Amygdala (tissue), 56 donors: ENCODE results near the gene IL1RAPL2.
"Not testable (repeated sequence)": the region's sequence is repeated elsewhere in the genome, so short reads cannot be mapped to it uniquely, and the experiment has no call there.

Experiments
- DNase-seq, 56 donors: peaks; one replicate each; lab custom pipeline; 2025; lab: John Stamatoyannopoulos, UW

IL1RAPL2 gene

GRCh38 chrX:105658136-105658535 lies 1092.1 kb downstream of the IL1RAPL2 start:
- DNase-seq, result no peak

DNA sequence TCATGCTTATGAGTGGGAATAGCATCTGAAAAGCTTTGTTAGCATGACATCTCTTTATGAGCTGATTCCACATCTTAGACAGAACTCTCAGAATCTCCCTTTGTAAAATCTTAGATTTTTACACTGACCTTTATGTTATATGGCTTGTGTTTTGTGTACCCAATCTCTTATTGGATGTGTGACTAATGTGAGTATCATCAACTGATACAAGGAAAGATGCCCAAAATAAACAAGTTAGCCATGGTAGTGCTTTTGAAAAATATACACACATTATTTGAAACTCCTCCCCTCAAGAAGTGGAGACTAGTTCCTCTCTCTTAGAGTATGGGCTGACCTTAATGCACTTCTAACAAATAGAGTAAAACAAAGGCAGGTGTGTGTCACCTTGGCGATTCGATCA lies 1096.2 kb downstream of the IL1RAPL2 start:
- no peak for DNase-seq

DNA sequence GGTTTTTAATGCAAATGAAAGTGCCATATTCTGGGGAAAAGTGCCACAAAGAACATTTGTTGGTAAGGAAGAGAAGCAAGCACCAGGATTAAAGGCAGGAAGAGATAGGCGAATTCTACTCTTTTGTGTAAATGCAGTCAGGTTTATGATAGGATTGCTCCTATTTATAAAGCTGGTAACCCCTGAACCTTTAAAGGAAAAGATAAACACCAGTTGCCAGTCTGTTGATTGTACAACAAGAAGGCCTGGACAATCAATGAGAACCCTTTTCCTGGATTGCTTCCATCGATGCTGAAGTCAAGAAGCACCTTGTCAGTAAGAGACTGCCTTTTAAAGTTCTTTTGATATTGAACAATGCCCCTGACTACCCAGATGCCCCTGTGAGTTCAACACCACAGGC lies 1098.2 kb downstream of the IL1RAPL2 start:
- DNase-seq, result no peak

GRCh38 chrX:105684288-105684687 lies 1118.3 kb downstream of the IL1RAPL2 start:
- not testable (repeated sequence) for DNase-seq

- DNase-seq, result no peak
Observed at GRCh38 chrX:105694839-105695238, 1128.8 kb downstream of the IL1RAPL2 start.

- DNase-seq, result no peak
Observed at GRCh38 chrX:105695451-105695850, 1129.5 kb downstream of the IL1RAPL2 start.

GRCh38 chrX:105696870-105697269 lies 1130.9 kb downstream of the IL1RAPL2 start:
- no peak for DNase-seq

DNA sequence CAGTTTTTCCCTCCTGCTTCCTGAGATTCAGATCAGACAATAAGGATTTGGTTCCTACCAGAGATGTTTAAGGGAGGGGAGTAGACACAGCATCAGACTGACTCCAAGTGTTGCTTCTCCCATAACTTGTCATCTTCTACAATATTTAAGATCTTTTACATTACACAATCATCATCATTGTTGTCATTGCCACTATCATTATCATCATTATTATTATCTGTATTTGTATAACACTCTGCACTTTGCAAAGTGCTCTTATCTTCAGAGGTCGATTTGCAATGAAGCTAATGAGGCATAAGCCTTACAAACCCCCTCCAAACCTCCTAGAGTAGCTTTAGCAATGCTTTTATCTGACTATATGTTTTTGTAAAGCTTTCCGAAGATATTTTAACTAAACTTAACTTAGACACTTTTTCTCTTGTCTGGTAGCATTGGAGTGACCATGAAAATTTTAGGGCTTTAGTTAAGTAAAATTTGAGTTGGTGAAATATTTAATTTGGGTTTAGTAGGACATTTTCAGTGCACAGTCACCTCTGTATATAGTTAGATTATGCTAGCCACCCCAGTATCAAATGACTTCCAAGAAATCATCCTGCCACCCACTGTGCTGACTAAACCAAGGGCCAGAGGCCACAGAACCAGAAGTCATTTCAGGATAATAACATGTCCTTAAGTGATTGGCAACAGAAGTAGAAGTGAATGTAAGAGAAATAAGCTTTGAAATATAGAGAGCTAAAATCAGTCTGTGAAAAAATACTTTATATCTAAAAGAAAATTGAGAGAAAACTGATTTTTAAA lies 1132.2 kb downstream of the IL1RAPL2 start:
- no peak for DNase-seq

GRCh38 chrX:105700331-105700730 lies 1134.3 kb downstream of the IL1RAPL2 start:
- no peak for DNase-seq

DNA sequence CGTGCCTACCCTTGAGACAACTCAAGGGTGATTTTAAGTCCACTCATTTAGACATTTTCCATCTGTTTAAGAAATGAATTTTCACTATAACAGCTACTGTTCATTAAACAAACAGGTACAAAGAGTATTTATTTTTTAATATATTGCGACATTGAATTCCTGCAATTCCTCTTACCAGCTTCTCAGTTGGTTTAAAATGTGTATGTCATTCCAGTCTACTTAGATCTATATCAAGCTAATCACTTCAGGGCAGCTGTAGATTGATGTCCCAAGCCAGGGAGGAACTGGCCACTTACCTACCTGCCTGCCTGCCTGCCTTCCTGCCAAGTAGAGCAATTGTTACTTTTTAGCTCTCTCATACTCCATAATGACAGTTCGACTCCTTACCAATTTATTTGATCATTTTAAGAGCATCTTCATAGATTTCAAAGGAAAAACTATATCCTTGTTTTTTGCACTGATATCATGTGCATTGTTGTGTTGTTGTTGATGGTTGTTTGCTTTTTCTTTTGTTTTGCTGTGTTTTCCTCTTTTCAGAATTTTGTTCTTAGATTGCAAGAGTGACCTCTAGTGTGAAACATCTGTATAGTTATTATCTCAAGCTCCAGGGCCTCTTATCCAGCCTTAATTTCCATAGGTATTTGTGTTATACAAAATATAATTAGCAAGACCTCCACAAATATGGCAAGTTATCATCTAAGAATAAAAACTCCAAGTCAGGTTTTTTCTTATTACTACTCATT lies 1135.5 kb downstream of the IL1RAPL2 start:
- no peak for DNase-seq

- DNase-seq, result no peak
Observed at GRCh38 chrX:105703876-105704275, 1137.9 kb downstream of the IL1RAPL2 start.

DNA sequence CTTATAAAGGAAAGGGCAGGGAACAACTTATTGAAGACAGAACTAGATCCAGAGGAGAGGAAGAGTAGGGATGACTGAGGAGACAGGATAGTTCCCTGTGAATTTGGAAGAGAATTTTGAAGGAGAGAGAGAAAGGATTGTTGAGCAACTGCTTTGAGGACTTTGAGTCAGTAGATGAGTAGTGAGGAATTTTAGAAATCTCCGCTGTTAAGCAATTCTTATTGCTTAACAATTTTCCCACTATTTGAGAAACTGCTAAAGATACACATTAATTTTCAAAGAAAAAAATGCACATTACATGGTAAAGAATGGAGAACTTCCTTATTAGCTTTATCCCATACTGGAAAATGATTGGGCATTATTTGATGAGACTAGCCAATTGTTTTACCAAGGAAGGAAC lies 1140.0 kb downstream of the IL1RAPL2 start:
- DNase-seq, result no peak

- DNase-seq, result no peak
Observed at GRCh38 chrX:105711805-105712204, 1145.8 kb downstream of the IL1RAPL2 start.

DNA sequence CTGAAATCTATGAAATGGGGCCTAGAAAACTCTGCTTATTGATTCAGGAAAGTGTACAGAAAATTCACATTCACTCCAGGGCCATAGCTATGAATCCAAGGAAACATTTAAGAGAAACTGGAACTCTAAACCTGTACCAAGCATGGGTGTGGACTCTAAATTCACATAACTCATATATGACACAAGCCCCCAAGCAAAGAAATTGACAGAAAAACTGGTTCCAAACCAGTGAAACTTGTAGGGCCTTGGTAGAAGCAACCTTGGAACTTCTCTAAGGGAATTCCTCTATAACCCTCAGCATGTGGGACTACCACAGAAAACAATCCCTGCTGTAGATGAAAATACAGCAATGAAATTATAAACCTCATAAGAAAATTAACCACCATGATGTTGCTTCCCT lies 1149.7 kb downstream of the IL1RAPL2 start:
- DNase-seq, result no peak

- DNase-seq, result no peak
Observed at GRCh38 chrX:105723966-105724735, 1158.2 kb downstream of the IL1RAPL2 start.

DNA sequence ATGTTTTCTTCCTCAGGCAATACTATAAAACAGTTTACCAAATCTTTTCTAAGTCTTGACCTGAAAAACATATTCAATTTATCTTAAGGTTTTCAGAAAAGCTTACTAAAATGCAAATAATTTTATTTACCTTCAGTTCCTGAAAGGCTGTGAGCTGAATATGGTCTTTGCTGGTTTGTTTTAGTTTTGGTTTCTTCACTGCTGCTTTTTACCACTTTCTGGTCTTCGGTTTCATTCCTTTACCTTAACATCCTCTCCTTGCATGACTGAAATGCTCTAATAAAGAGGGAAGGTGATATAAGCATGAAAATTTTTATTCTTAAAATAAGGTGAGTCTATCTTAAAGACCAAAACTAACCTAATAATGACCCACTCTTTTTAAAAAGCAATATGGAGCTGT lies 1159.2 kb downstream of the IL1RAPL2 start:
- DNase-seq, result no peak

GRCh38 chrX:105738162-105738561 lies 1172.2 kb downstream of the IL1RAPL2 start:
- no peak for DNase-seq

DNA sequence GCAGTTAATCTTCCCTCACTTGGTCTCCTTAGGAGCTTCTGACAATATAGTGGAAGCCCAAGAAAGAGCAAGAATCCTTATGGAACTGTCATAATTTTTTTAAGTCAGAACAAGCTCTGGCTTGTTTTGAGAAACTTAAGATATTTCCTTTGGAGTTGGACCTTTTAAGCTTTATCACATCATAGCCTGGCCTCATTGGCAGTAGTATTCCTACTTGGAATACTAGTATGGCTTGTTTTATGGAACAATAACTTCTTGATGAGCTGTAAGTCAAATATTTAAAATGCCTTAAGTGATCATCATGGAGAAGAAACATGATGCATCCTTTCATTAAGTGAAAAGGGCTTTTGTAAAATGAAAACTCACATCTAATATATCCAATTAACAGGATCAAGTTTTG lies 1178.3 kb downstream of the IL1RAPL2 start:
- DNase-seq, result no peak

DNA sequence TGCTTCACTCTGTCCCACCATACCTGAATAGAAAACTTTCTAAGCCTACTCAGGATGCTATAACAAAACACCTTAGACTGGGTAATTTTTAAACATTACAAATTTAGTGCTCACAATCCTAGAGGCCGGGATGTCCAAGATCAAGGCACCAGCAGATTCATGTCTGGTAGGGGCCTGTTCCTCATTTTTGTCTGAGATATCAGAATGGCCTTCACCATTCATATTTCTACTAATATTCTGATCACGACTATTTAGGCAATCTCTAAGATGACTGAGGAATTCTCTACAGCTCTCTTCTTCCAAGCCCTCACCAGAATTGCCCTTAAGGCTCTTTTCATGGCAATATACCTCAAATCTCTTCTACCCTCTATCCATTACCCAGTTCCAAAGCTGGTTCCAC lies 1178.9 kb downstream of the IL1RAPL2 start:
- DNase-seq, result no peak

GRCh38 chrX:105745863-105746262 lies 1179.9 kb downstream of the IL1RAPL2 start:
- no peak for DNase-seq

- no peak for DNase-seq
Observed at GRCh38 chrX:105752338-105752956, 1186.4 kb downstream of the IL1RAPL2 start.
